Ishikawa (cell line): Measurements from ENCODE around the gene LCA5L.

Source experiments
- CEBPB ChIP-seq: IDR thresholded peaks from 2 replicates; pipeline ENCODE4 v1.6.1; 2012
- CREB1 ChIP-seq: IDR thresholded peaks from 2 replicates; pipeline ENCODE4 v1.6.1; 2012; ENCODE audit warnings: low read depth
- EGR1 ChIP-seq: IDR thresholded peaks from 2 replicates; pipeline ENCODE4 v1.6.1; 2012
- EP300 ChIP-seq: IDR thresholded peaks from 2 replicates; pipeline ENCODE4 v1.6.1; 2012; ENCODE audit warnings: borderline replicate concordance
- FOXM1 ChIP-seq: IDR thresholded peaks from 2 replicates; pipeline ENCODE4 v1.6.1; 2012; ENCODE audit warnings: low read depth, borderline replicate concordance
- NFIC ChIP-seq: IDR thresholded peaks from 2 replicates; pipeline ENCODE4 v1.6.1; 2012
- RAD21 ChIP-seq: IDR thresholded peaks from 2 replicates; pipeline ENCODE4 v1.6.1; 2012; ENCODE audit warnings: low read depth
- TAF1 ChIP-seq: IDR thresholded peaks from 2 replicates; pipeline ENCODE4 v1.6.1; 2012; ENCODE audit warnings: low read depth, mild to moderate bottlenecking
- TCF12 ChIP-seq: IDR thresholded peaks from 2 replicates; pipeline ENCODE4 v1.6.1; 2012; ENCODE audit warnings: low read depth
- TEAD4 ChIP-seq: IDR thresholded peaks from 2 replicates; pipeline ENCODE4 v1.6.1; 2012
- YY1 ChIP-seq: IDR thresholded peaks from 2 replicates; pipeline ENCODE4 v1.6.1; 2012; ENCODE audit warnings: low read depth
- ZBTB7A ChIP-seq: IDR thresholded peaks from 2 replicates; pipeline ENCODE4 v1.6.1; 2012; ENCODE audit warnings: low read depth
- TF ChIP-seq, protein P1 (sequence below): IDR thresholded peaks from 2 replicates; pipeline ENCODE4 v1.6.1; 2012; ENCODE audit warnings: low read depth, mild to moderate bottlenecking
- TF ChIP-seq, protein P2 (sequence below): IDR thresholded peaks from 2 replicates; pipeline ENCODE4 v1.6.1; 2012
- TF ChIP-seq, protein P3 (sequence below): IDR thresholded peaks from 2 replicates; pipeline ENCODE4 v1.6.1; 2012

LCA5L gene

DNA sequence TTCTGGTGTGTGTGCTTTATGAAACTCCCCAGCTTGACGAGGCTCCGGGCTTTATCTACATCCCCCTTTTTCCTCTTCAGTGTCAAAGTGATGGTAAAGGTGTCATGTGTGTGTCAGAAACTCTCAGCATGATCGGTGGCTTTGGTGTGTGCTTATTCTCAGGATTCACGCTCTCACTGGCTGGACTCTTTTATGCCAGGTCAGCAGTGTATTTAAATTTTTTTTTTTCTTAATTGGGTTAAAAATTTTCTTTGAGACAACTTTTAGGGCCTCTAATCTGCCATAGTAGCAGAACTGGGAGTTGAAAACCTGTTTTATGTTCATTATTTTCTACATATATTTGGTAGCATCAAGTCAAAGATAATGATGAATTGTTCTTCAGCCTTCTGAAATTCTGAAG is 27.2 kb upstream of the LCA5L start:
- TF ChIP-seq EGR1 (no peak), TCF12 (no peak), RAD21 (no peak), ZBTB7A (no peak), FOXM1 (no peak), YY1 (no peak), EP300 (no peak), NFIC (no peak), TAF1 (no peak), CREB1 (no peak), CEBPB (no peak), TEAD4 (no peak)
- TF ChIP-seq, protein P1, sequence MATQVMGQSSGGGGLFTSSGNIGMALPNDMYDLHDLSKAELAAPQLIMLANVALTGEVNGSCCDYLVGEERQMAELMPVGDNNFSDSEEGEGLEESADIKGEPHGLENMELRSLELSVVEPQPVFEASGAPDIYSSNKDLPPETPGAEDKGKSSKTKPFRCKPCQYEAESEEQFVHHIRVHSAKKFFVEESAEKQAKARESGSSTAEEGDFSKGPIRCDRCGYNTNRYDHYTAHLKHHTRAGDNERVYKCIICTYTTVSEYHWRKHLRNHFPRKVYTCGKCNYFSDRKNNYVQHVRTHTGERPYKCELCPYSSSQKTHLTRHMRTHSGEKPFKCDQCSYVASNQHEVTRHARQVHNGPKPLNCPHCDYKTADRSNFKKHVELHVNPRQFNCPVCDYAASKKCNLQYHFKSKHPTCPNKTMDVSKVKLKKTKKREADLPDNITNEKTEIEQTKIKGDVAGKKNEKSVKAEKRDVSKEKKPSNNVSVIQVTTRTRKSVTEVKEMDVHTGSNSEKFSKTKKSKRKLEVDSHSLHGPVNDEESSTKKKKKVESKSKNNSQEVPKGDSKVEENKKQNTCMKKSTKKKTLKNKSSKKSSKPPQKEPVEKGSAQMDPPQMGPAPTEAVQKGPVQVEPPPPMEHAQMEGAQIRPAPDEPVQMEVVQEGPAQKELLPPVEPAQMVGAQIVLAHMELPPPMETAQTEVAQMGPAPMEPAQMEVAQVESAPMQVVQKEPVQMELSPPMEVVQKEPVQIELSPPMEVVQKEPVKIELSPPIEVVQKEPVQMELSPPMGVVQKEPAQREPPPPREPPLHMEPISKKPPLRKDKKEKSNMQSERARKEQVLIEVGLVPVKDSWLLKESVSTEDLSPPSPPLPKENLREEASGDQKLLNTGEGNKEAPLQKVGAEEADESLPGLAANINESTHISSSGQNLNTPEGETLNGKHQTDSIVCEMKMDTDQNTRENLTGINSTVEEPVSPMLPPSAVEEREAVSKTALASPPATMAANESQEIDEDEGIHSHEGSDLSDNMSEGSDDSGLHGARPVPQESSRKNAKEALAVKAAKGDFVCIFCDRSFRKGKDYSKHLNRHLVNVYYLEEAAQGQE = no peak
- TF ChIP-seq, protein P2, sequence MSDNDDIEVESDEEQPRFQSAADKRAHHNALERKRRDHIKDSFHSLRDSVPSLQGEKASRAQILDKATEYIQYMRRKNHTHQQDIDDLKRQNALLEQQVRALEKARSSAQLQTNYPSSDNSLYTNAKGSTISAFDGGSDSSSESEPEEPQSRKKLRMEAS = no peak

DNA sequence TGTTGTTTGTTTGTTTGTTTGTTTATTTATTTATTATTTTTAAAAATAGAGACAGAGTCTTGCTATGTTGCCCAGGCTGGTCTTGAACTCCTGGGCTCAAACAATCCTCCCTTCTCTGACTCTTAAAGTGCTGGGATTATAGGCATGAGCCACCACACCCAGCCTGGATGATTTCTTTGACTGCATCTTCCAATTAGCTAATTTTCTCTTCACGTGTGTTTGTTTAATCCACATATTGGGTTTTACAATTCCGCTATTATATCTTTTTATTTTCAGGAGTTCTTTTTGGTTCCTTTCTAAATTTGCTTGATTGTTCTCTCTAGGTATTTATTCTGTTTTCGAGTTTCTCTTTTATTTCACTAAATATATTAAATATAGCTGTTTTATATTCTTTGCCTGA is 26.0 kb upstream of the LCA5L start:
- no peak for TF ChIP-seq RAD21
- TF ChIP-seq EP300 = no peak
- TF ChIP-seq TAF1 = no peak
- TF ChIP-seq, protein P1 = no peak
- no peak for TF ChIP-seq TCF12
- TF ChIP-seq, protein P3, sequence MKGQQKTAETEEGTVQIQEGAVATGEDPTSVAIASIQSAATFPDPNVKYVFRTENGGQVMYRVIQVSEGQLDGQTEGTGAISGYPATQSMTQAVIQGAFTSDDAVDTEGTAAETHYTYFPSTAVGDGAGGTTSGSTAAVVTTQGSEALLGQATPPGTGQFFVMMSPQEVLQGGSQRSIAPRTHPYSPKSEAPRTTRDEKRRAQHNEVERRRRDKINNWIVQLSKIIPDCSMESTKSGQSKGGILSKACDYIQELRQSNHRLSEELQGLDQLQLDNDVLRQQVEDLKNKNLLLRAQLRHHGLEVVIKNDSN = no peak
- no peak for TF ChIP-seq CEBPB
- no peak for TF ChIP-seq CREB1
- TF ChIP-seq TEAD4 = no peak
- TF ChIP-seq, protein P2 = no peak
- TF ChIP-seq EGR1 = no peak
- no peak for TF ChIP-seq ZBTB7A
- TF ChIP-seq FOXM1 = no peak
- TF ChIP-seq NFIC = no peak
- TF ChIP-seq YY1 = no peak

- TF ChIP-seq CEBPB (no peak), RAD21 (no peak), CREB1 (no peak), TAF1 (no peak), ZBTB7A (no peak), EP300 (no peak), FOXM1 (no peak), YY1 (no peak), EGR1 (no peak), TEAD4 (no peak), NFIC (no peak), TCF12 (no peak)
- TF ChIP-seq, protein P1 = no peak
- TF ChIP-seq, protein P3 = no peak
- TF ChIP-seq, protein P2 = no peak
Observed at GRCh38 chr21:39468559-39468958, 23.0 kb upstream of the LCA5L start.

DNA sequence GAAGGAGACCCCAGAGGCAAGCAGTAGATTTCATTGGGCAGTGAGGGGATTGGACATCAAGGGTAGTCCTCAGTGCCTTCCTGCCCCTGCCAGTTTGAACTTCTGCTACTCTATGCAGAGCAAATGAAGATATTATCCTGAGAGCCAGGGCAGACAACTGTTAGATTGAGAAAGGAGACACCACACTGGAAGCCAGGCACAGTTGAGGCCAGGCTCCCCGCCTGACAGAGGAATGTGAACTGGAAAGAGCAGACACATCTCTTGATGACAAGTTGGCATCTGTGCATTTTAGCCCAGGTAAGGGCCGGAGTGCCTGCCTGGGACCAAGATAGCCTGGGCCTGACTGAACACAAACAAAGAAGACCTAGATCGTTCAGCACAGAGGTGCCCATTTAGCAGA is 22.2 kb upstream of the LCA5L start:
- TF ChIP-seq CREB1 = no peak
- TF ChIP-seq, protein P3 = no peak
- TF ChIP-seq FOXM1 = no peak
- TF ChIP-seq TCF12 = no peak
- TF ChIP-seq EGR1 = no peak
- no peak for TF ChIP-seq RAD21
- TF ChIP-seq TAF1 = no peak
